NCI-H146 treated with DMSO at 0.1 percent for 48 hours (cell line): ENCODE results near the gene PGR.

ENCODE experiments used
- DNase-seq: peaks from one replicate; lab custom pipeline; 2025; ENCODE audit not compliant: unreplicated experiment; lab: John Stamatoyannopoulos, UW

Gene PGR

GRCh38 chr11:101129203-101129943 lies at the start of gene PGR:
PGR (minus strand) TSS chr11:101129813; CDS start chr11:101129070, 743 bp downstream.
- no peak for DNase-seq

DNA sequence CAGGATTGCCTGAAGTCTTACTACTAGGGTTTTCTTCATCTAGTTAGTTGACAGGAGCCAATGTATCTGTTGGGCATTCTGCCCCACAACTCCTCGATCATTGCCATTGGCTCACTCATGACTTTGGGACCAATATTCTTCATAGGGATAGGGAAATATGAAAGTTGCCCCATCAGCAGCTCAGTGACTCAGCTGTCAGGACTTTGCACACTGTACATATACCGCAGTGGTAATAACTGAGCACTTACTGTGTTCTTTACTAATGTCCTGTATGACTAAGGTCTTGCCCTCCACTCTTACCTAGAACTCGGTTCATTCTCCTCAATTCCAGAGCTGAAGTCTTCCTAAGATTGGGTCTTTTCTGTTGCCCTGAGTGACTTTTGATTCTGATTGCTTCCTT lies 46.8 kb upstream of the PGR start:
- no peak for DNase-seq

DNA sequence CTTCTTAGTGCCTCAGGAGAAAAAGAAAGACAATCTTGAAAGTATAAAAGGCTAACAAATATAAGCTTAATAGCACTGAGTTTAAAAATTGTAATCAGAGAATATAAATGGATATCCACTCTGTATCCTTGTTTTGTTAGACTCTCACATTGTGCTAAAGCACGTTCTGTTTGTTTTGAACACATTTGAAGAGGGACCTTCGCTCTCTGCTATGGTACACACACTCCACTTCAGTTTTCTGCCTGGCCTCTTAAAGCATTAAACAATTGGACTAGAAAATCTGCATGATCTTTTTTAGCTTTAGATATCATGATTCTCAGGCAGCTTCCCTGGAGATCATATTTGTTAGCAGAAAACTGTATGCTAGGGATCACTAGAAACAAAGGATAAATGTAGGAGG lies 40.3 kb upstream of the PGR start:
- no peak for DNase-seq

DNA sequence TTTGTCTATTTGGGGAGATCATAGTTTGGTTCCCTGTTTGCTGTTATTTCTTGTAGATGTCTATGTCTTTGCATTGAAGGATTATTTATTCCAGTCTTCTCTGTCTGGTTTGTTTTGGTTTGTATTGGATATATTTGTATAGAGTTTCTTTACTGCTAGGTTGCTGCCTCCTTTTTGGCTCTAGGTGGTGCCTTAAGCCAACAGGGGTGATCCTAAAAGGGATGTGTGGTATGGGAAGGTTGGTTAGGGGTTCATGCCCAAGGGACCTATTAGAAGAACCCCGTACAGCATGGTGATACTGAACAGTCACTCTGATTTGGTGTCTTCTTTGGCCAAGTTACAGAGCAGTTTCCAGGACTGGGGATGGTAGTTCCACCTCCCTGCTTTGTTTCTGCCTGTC lies 36.4 kb upstream of the PGR start:
- DNase-seq = no peak

DNA sequence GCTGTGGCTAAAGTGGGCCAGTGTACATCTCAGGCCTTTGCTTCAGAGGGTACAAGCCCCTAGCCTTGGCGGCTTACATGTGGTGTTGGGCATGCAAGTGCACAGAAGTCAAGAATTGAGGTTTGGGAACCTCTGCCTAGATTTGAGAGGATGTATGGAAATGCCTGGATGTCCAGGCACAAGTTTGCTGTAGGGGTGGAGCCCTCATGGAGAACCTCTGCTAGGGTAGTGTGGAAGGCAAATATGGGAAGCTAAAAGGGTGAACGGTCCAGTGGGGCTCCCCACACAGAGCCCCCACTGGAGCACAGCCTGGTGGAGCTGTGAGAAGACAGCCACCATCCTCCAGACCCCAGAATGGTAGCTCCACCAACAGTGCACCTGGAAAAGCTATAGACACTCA lies 28.5 kb upstream of the PGR start:
- no peak for DNase-seq

DNA sequence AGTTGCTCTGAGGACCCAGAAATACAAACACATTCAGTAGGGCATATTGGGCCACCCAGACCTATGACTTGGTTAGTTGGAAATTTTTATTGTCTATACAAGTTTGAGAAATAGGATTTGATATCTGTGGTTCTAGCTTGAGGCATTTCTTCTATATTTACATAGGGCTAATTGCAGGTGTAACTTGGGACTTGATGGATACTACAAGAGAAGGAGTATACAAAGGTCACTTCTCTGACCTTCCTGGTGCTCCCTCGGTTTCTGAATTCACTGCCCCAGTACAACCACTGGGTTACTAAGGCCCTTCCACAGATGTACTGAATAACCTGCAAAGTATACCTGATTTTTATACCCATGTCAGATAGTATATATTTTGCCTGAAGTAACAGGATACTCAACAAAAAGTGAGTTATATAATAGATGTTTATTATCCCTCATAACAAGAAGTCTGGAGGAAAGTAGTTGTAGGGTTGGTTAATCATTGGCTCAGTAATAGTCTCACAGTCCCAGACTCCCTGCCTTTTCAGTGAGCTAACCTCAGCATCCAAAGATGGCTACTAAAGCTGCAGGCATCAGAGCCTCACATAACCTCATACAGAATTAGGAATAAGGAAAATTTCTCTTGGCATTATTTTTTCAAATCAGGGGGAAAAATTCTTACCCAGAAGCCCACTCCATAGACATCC lies 8.8 kb upstream of the PGR start:
- no peak for DNase-seq

DNA sequence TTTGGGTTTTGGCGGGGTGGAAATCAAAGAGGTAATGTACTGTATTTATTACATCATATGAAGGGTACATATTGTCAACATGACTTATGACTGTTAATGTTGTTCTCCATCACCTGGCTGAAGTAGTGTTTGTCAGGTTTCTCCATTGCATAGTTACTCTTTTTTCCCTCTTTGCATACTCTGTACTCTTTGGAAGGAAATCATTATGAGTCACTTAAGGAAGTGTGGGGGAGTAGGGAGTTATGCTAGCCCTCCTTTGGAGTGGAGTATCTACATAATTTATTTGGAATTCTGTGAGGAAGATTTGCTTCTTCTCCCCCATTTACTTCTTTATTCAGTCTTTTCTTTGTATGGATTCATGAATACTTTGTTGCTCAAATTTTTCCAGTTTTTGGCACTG lies 3.6 kb upstream of the PGR start:
- DNase-seq = no peak

GRCh38 chr11:101128571-101129202 lies 926 bp downstream of the PGR start:
- no peak for DNase-seq

DNA sequence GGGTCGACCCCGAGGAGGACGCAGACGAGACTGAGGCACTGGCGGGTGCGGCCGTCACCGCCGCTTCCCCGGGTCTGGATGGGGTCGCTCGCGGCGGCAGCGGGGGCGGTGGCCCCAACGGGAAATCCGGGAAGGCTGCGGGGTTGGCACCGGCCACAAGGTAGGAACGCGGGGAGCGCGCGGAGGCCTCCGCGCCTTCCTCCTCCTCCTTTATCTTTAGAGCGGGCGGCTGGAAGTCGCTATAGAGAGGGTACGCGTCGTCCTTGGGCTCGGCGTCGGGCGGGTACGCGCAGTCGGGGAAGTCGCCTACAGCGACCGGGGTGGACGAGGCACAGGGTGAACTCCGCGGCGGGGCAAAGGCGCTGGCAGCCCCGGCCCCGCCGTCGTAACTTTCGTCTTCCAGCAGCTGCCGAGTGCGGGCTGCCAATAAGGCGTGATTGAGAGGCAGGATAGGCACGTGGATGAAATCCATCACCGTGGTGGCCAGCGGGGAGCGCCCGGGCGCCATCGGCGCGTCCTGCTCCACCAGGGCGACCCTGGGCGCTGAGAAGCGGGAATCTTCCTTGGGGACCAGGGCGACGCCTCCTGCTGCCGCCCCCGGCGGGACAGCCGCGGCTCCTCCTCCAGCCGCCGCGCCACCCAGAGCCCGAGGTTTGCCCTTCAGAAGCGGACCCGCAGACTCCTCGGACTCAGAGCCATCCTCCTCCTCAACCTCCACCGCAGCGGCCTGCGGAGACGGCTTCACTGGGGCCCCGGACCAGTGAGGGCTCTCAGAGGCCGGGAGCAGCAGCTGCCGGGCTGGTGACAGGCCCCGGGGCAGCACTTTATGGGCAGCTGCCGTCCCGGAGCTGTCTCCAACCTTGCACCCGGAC lies 1.7 kb downstream of the PGR start:
- DNase-seq = no peak

DNA sequence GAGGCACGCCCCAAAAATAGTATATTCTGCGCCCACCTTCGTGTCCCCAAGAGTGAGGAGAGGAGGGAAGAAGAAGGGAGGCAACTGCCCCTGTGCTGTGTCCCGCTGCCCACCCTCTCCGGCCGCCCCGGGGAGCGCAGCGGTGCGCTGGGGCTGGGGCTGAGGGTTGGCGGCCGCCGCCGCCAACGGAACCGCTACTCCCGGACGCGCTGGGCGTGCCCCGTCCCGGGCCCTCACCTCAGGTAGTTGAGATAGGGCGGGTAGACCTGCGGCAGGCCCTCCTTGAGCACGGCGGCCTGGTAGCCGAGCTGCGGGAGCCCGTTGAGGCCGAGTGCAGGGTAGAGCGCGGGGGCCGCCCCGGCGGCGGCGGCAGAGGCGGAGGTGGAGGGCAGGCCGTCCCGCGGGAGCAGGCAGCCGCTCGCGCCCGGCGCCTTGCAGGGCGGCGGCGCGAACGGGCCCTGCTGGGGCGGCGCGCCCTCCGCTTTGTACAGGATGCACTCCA lies 2.4 kb downstream of the PGR start:
- DNase-seq = no peak

DNA sequence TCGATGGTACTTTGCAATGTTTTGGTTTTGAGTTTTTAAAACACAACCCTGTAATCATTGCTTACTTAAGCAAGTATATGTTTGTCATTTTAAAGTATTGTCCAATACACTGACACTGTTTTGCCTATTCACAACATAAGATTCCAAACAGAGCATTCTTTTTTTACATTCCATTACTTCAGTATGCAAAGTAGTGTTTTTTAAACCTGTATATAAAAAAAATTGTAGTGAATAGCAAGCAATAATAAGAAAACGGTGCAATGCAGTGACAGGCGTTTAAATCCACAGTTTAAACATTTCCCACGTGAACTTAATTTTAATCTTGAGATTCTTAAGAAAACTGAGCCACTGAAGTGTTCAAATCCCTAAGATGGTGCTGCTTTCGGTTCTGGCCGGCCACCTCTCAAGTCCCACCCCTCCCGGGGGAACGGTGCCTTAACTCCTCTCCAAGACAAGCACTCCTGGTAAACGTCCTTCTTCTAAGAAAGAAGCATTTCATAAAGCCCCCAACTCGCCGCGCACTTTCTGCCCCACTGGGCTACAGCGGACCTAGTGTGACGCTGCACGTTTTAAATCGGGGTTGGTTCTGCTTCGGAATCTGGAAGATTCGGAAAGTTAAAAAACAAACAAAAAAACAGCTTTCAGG lies 2.9 kb downstream of the PGR start:
- no peak for DNase-seq

DNA sequence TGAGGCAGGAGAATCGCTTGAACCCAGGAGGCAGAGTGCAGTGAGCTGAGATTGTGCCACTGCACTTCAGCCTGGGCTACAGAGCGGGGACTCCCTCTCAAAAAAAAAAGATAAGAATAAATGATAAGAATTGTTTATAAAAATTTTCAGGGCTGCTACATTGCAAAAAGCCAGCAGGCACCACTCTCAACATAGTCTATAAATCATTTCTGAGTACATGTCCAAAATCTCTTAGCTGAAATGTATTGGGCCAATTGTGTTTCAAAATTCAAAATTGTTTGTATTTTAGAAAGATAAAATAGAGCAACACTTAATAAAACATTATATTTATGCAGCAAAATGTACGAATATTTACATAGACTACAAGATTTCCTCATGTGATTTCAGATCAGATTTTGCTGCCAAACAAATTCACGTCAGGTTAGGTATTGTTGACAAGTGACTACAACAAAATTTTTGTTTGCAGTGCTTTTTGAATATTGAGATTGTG lies 13.9 kb downstream of the PGR start:
- DNase-seq = no peak

DNA sequence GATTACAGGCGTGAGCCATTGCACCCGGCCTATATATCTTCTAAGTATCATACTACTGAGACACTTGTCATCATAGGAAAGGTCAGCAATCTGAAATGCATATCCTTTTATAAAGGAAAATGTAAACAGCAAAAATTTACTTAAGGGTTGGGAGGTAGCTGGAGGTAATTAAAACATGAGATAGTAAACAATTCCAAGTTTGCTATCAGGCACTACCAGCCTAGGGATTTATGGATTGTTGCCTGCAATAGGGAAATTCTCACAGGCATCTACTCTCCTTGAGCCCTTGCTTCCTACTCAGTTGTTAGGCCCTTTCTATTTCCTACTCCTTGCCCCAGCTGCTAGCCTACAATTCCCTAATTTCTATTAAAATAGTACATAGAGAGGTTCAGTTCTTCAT lies 16.1 kb downstream of the PGR start:
- no peak for DNase-seq

DNA sequence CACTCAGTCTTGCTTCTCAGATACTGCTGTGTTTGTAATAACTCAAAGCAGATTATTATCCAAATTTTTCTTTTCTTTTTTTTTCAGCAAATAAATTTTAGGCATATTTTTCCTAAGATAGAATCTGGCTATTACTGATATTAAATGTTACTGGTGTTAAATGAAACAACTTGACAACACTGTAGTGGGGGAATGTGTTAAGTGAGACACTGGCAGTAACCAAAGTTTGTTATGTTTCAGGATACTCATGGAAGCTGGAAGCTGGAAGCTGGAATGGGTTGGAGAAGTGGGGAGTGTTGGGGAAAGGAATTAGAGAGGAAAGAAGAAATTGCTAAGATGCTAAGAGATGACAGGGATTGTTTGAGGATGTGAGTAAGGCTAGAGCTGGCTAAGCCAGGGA lies 24.9 kb downstream of the PGR start:
- no peak for DNase-seq

- no peak for DNase-seq
Measured at GRCh38 chr11:101103433-101103832, 26.2 kb downstream of the PGR start.

DNA sequence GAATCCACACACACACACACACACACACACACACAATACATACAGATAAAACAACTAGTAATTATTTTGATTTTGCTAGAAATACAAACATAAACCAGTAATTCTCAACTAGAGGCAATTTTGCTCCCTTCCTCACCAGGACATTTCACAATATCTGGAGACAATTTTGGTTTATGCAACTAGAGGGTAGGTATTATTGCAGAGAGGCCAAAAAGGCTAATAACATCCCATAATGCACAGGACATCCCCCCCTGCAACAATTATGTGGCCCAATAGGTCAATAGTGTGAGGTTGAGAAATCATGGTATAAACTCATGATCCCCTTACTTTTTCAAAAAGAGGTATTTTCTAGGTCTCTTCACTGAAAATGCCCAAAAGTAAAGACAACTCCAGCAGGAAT lies 29.0 kb downstream of the PGR start:
- no peak for DNase-seq

DNA sequence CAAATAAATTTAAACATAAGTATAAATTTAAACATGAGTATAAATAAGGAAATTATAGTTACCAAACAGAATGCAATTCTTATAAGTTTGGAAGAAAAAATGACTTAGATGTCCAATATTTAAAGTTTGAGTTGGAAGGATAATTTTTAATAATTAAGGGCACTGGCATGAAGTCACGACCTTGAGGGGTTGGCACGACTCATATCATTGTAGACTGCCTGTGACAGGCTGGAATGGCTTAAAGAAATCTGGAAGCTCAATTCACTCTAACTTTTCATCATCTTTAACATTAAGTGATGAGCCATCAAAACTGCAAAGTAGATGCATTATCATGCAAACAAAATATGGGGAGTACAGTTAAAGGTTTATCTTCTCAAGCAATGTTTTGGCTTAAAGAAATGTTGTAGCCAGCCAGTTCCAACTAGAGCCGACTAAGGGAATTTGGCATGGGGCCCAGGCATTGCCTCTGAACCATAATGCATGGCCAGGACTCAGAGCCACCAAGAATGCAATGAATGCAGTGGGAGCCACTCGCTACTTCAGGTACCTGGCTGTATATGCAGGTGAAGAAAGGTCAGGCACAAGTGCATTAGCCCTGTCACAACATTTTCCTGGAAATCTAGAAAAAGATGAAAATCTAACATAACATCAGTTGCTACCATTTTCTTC lies 33.4 kb downstream of the PGR start:
- DNase-seq = no peak

DNA sequence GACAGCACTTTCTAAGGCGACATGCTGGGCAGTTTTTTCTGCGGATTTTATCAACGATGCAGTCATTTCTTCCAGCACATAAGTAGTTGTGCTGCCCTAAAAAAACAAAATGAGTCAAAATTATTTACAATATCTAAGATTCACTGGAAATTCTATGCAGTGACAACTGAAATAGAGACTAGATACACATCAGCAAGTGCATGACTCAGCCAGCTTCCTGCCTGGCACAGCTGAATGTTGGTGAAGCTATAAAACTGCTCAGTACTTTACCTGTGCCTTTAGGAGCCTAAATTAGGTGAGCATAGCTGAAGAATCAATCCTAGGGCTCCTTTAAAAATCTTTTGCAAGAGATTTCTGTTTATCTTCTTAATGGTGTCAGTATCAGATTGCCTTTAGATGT lies 37.8 kb downstream of the PGR start:
- DNase-seq = no peak

GRCh38 chr11:101090679-101091270 lies 38.8 kb downstream of the PGR start:
- DNase-seq = no peak

- no peak for DNase-seq
Measured at GRCh38 chr11:101083335-101083734, 46.3 kb downstream of the PGR start.
